NB4 (cell line): ENCODE results near the gene EPB41L5.

Experiments
- POLR2A ChIP-seq: IDR thresholded peaks from 2 replicates; pipeline ENCODE4 v1.6.1; 2011; ENCODE audit warnings: mild to moderate bottlenecking; ENCODE audit not compliant: insufficient read length; ENCODE audit errors: extremely low read depth
- TF ChIP-seq, protein P1 (sequence below): IDR thresholded peaks from one replicate; pipeline ENCODE4 v1.5.1; 2012; ENCODE audit warnings: low read depth, low read length

DNA sequence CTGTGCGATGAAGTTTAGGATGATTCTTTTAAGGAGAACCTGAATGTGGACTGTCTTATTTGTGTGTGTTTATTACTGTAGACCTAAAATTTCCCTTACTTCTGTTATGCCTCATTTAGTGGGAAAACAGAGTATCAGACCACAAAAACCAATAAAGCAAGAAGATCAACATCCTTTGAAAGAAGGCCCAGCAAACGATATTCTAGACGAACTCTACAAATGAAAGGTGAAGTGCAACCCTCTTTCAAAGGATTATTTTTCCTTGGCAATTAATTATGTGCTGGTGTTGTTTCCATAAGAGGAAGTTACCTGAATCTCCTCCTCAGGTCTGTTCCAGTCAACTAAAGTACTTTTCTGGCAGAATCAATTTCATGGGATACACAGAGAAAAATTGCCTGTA, 78.6 kb downstream of the EPB41L5 start:
- TF ChIP-seq, protein P1, sequence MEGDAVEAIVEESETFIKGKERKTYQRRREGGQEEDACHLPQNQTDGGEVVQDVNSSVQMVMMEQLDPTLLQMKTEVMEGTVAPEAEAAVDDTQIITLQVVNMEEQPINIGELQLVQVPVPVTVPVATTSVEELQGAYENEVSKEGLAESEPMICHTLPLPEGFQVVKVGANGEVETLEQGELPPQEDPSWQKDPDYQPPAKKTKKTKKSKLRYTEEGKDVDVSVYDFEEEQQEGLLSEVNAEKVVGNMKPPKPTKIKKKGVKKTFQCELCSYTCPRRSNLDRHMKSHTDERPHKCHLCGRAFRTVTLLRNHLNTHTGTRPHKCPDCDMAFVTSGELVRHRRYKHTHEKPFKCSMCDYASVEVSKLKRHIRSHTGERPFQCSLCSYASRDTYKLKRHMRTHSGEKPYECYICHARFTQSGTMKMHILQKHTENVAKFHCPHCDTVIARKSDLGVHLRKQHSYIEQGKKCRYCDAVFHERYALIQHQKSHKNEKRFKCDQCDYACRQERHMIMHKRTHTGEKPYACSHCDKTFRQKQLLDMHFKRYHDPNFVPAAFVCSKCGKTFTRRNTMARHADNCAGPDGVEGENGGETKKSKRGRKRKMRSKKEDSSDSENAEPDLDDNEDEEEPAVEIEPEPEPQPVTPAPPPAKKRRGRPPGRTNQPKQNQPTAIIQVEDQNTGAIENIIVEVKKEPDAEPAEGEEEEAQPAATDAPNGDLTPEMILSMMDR = no peak
- TF ChIP-seq POLR2A = no peak
